Measurements from ENCODE around the gene ATP7B.
"Not testable (repeated sequence)": the region's sequence is repeated elsewhere in the genome, so short reads cannot be mapped to it uniquely, and the experiment has no call there.

Gene ATP7B

GRCh38 chr13:51997641-51998330, 13.5 kb downstream of the ATP7B start:
- peaks cover 12% of the 10 kb centered on the region for H3K4me1 ChIP-seq (ENCODE audit: control insufficient read depth, insufficient read depth, low read length)
- no peaks in the 10 kb centered on the region for H3K27me3 ChIP-seq (ENCODE audit: control insufficient read depth, insufficient read depth, low read length)
- no peak for DNase-seq (ENCODE audit: low read depth, low spot score)
- WGBS (ENCODE audit: insufficient coverage, insufficient read length): no CpG with 5 or more reads among the region's 8 CpGs
- no peak overlapping the region for H3K27ac ChIP-seq (ENCODE audit: low read length)
- H3K9me3 ChIP-seq (ENCODE audit: control insufficient read depth, insufficient read depth, low read length): no peaks in the 10 kb centered on the region
- no peak overlapping the region for H3K4me3 ChIP-seq (ENCODE audit: low read length)
- no peaks in the 10 kb centered on the region for H3K36me3 ChIP-seq (ENCODE audit: control insufficient read depth, insufficient read depth, low read length)

- H3K4me3 ChIP-seq (ENCODE audit: low read length): no peak overlapping the region
- no peaks in the 10 kb centered on the region for H3K36me3 ChIP-seq (ENCODE audit: control insufficient read depth, insufficient read depth, low read length)
- no peaks in the 10 kb centered on the region for H3K9me3 ChIP-seq (ENCODE audit: control insufficient read depth, insufficient read depth, low read length)
- H3K27ac ChIP-seq (ENCODE audit: low read length): no peak overlapping the region
- H3K27me3 ChIP-seq (ENCODE audit: control insufficient read depth, insufficient read depth, low read length): no peaks in the 10 kb centered on the region
- DNase-seq (ENCODE audit: low read depth, low spot score): no peak
- H3K4me1 ChIP-seq (ENCODE audit: control insufficient read depth, insufficient read depth, low read length): peaks cover 12% of the 10 kb centered on the region
- WGBS (ENCODE audit: insufficient coverage, insufficient read length): no CpG with 5 or more reads among the region's 2 CpGs
These were observed 14.1 kb downstream of the ATP7B start for GRCh38 chr13:51997186-51997585.

GRCh38 chr13:51996641-51997040, 14.6 kb downstream of the ATP7B start:
- peaks cover 12% of the 10 kb centered on the region for H3K4me1 ChIP-seq (ENCODE audit: control insufficient read depth, insufficient read depth, low read length)
- no peaks in the 10 kb centered on the region for H3K36me3 ChIP-seq (ENCODE audit: control insufficient read depth, insufficient read depth, low read length)
- no peak overlapping the region for H3K4me3 ChIP-seq (ENCODE audit: low read length)
- no peak overlapping the region for H3K27ac ChIP-seq (ENCODE audit: low read length)
- no peaks in the 10 kb centered on the region for H3K27me3 ChIP-seq (ENCODE audit: control insufficient read depth, insufficient read depth, low read length)
- no CpG with 5 or more reads among the region's 4 CpGs for WGBS (ENCODE audit: insufficient coverage, insufficient read length)
- DNase-seq (ENCODE audit: low read depth, low spot score): no peak
- H3K9me3 ChIP-seq (ENCODE audit: control insufficient read depth, insufficient read depth, low read length): no peaks in the 10 kb centered on the region

DNA sequence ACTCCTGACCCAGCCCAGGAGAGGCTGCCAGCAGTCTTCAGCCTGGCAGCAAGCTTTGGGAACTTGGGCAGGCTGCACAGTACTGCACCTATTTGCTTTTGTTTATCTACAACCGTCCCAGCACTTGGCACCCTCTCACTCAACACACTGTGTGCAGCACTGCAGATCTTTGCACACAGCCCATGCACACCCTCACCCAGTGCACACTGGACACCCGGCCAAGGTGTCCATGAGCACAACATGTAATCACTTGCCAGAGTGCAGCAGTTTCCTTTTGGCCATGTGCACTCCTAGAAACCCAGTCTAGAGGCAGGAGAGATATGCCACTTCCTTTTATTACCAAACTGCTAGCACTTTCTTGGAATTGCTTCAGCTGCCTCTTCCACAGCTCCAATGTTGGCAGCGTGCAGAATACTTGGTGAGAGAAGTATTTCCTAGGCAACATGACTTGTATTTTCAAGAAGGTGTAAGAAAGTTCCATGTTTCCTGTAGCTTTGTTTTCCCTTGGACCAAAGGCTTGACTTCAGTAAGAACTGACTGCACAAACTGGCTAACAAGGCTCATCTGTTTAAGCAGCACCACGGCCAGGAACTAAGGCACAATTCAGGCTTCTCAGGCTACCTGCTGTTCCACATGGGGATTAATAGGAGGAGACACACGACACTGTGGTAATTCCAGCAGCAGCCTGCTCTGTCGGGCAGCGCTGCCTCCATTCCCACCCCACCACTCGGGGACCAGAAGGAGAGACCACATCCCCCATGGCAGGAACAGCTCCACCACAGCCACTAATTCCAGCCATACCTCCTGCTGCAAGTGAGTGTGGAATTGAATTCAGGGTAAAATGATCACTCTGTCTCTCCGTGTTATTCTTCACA, 15.3 kb downstream of the ATP7B start:
- no peak for DNase-seq (ENCODE audit: low read depth, low spot score)
- no CpG with 5 or more reads among the region's 9 CpGs for WGBS (ENCODE audit: insufficient coverage, insufficient read length)
- Histone ChIP-seq H3K4me1 (ENCODE audit: control insufficient read depth, insufficient read depth, low read length) (peaks cover 11% of the 10 kb centered on the region), H3K9me3 (ENCODE audit: control insufficient read depth, insufficient read depth, low read length) (no peaks in the 10 kb centered on the region), H3K27ac (ENCODE audit: low read length) (no peak overlapping the region), H3K36me3 (ENCODE audit: control insufficient read depth, insufficient read depth, low read length) (no peaks in the 10 kb centered on the region), H3K27me3 (ENCODE audit: control insufficient read depth, insufficient read depth, low read length) (no peaks in the 10 kb centered on the region), H3K4me3 (ENCODE audit: low read length) (no peak overlapping the region)

GRCh38 chr13:51993713-51994112, 17.5 kb downstream of the ATP7B start:
- no CpG with 5 or more reads among the region's 2 CpGs for WGBS (ENCODE audit: insufficient coverage, insufficient read length)
- no peak for DNase-seq (ENCODE audit: low read depth, low spot score)
- Histone ChIP-seq H3K27ac (ENCODE audit: low read length) (no peak overlapping the region), H3K36me3 (ENCODE audit: control insufficient read depth, insufficient read depth, low read length) (no peaks in the 10 kb centered on the region), H3K4me3 (ENCODE audit: low read length) (no peak overlapping the region), H3K4me1 (ENCODE audit: control insufficient read depth, insufficient read depth, low read length) (peaks cover 5% of the 10 kb centered on the region), H3K9me3 (ENCODE audit: control insufficient read depth, insufficient read depth, low read length) (no peaks in the 10 kb centered on the region), H3K27me3 (ENCODE audit: control insufficient read depth, insufficient read depth, low read length) (no peaks in the 10 kb centered on the region)

DNA sequence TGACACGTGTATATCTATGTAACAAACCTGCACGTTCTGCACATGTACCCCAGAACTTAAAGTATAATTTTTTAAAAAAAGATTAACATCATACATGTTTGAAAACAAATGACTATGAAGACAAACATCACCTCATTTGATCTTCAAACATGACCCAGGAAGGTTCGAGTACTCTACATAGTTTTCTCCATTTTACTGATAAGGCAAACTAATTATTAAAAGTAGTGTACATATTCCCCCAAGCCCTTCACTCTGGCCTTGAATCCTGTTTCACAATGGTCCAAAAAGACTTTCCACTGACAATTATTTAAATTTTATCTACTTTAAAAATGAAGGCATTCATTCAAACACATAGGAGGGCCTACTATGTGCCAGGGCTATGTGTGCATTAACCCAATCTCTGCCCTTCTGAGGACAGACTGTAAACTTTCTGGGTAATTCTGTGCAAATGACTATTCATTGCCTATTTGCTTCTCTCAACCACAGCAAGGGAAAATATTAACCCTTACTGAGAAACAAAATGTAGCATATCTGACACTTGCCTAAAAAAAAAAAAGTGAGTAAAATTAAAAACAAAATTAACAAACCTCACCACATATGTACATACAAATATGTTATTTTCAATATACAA, 22.1 kb downstream of the ATP7B start:
- no CpG with 5 or more reads among the region's 3 CpGs for WGBS (ENCODE audit: insufficient coverage, insufficient read length)
- Histone ChIP-seq H3K36me3 (ENCODE audit: control insufficient read depth, insufficient read depth, low read length) (no peaks in the 10 kb centered on the region), H3K4me1 (ENCODE audit: control insufficient read depth, insufficient read depth, low read length) (no peaks in the 10 kb centered on the region), H3K27me3 (ENCODE audit: control insufficient read depth, insufficient read depth, low read length) (no peaks in the 10 kb centered on the region), H3K27ac (ENCODE audit: low read length) (no peak overlapping the region), H3K9me3 (ENCODE audit: control insufficient read depth, insufficient read depth, low read length) (no peaks in the 10 kb centered on the region), H3K4me3 (ENCODE audit: low read length) (no peak overlapping the region)
- DNase-seq (ENCODE audit: low read depth, low spot score): no peak

DNA sequence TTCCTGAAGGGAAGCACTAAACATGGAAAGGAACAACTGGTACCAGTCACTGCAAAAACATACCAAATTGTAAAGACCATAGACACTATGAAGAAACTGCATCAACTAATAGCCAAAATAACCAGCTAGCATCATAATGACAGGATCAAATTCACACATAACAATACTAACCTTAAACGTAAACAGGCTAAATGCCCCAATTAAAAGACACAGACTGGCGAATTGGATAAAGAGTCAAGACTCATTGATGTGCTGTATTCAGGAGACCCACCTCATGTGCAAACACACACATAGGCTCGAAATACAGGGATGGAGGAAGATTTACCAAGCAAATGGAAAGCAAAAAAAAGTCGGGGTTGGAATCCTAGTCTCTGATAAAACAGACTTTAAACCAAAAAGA, 26.3 kb downstream of the ATP7B start:
- H3K36me3 ChIP-seq (ENCODE audit: control insufficient read depth, insufficient read depth, low read length); H3K4me3 ChIP-seq (ENCODE audit: low read length); DNase-seq (ENCODE audit: low read depth, low spot score); H3K9me3 ChIP-seq (ENCODE audit: control insufficient read depth, insufficient read depth, low read length); H3K27ac ChIP-seq (ENCODE audit: low read length); H3K27me3 ChIP-seq (ENCODE audit: control insufficient read depth, insufficient read depth, low read length); H3K4me1 ChIP-seq (ENCODE audit: control insufficient read depth, insufficient read depth, low read length): not testable (repeated sequence)
- WGBS (ENCODE audit: insufficient coverage, insufficient read length): no CpG with 5 or more reads among the region's 4 CpGs

DNA sequence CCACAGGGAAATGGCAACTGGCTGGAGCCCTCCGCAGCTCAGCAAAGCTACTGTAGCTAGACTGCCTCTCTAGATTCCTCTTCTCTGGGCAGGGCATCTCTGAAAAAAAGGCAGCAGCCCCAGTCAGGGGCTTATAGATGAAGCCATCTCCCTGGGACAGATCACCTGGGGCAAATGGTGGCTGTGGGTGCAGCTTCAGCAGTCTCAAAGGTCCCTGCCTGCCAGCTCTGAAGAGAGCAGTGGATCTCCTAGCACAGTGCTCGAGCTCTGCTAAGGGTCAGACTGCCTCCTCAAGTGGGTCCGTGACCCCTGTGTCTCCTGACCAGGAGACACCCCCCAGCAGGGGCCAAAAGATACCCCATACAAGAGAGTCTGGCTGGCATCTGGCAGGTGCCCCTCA, 28.0 kb downstream of the ATP7B start:
- WGBS (ENCODE audit: insufficient coverage, insufficient read length): no CpG with 5 or more reads among the region's 3 CpGs
- not testable (repeated sequence) for H3K4me3 ChIP-seq (ENCODE audit: low read length); H3K36me3 ChIP-seq (ENCODE audit: control insufficient read depth, insufficient read depth, low read length); H3K27me3 ChIP-seq (ENCODE audit: control insufficient read depth, insufficient read depth, low read length); H3K4me1 ChIP-seq (ENCODE audit: control insufficient read depth, insufficient read depth, low read length); DNase-seq (ENCODE audit: low read depth, low spot score); H3K27ac ChIP-seq (ENCODE audit: low read length); H3K9me3 ChIP-seq (ENCODE audit: control insufficient read depth, insufficient read depth, low read length)

- Histone ChIP-seq H3K4me1 (ENCODE audit: control insufficient read depth, insufficient read depth, low read length) (no peaks in the 10 kb centered on the region; the same call in 1 of the 2 replicates), H3K27ac (ENCODE audit: low read length) (no peak overlapping the region), H3K9me3 (ENCODE audit: control insufficient read depth, insufficient read depth, low read length) (no peaks in the 10 kb centered on the region), H3K36me3 (ENCODE audit: control insufficient read depth, insufficient read depth, low read length) (no peaks in the 10 kb centered on the region), H3K4me3 (ENCODE audit: low read length) (no peak overlapping the region), H3K27me3 (ENCODE audit: control insufficient read depth, insufficient read depth, low read length) (no peaks in the 10 kb centered on the region)
- WGBS (ENCODE audit: insufficient coverage, insufficient read length): no CpG with 5 or more reads among the region's 4 CpGs
- DNase-seq (ENCODE audit: low read depth, low spot score): no peak
These were observed 29.9 kb downstream of the ATP7B start for GRCh38 chr13:51981355-51981754.

DNA sequence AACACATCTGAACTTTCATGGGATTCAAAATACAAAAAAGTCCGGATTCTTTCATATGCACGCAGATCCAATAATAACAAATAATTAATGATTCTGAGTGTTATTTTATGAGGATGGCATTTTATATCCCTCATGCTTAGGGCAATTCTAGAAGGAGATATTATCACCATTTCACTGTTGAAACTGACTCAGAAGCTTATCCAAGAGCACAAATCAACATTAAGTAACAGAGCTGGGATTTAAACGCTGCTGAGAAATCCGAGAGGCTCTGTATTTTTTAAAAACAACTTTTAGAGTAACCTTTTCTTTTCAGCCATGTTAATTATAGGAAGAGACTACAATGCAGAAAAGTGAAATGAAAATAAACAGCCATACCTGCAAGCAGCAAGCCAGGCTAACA, 30.3 kb downstream of the ATP7B start:
- H3K4me1 ChIP-seq (ENCODE audit: control insufficient read depth, insufficient read depth, low read length): no peaks in the 10 kb centered on the region; the same call in 1 of the 2 replicates
- no peak overlapping the region for H3K4me3 ChIP-seq (ENCODE audit: low read length)
- no peaks in the 10 kb centered on the region for H3K9me3 ChIP-seq (ENCODE audit: control insufficient read depth, insufficient read depth, low read length)
- H3K36me3 ChIP-seq (ENCODE audit: control insufficient read depth, insufficient read depth, low read length): no peaks in the 10 kb centered on the region
- no CpG with 5 or more reads among the region's 4 CpGs for WGBS (ENCODE audit: insufficient coverage, insufficient read length)
- DNase-seq (ENCODE audit: low read depth, low spot score): no peak
- H3K27ac ChIP-seq (ENCODE audit: low read length): no peak overlapping the region
- H3K27me3 ChIP-seq (ENCODE audit: control insufficient read depth, insufficient read depth, low read length): no peaks in the 10 kb centered on the region
